HG03108 (cell line): Measurements from ENCODE around the gene SAMD4B.
"Not testable (repeated sequence)": the region's sequence is repeated elsewhere in the genome, so short reads cannot be mapped to it uniquely, and the experiment has no call there.

Experiments
- ATAC-seq: cut with Tn5 transposase; IDR thresholded peaks from one replicate; pipeline ENCODE4 v1.9.1; 2021; ENCODE audit warnings: moderate library complexity; ENCODE audit not compliant: unreplicated experiment

Gene SAMD4B

DNA sequence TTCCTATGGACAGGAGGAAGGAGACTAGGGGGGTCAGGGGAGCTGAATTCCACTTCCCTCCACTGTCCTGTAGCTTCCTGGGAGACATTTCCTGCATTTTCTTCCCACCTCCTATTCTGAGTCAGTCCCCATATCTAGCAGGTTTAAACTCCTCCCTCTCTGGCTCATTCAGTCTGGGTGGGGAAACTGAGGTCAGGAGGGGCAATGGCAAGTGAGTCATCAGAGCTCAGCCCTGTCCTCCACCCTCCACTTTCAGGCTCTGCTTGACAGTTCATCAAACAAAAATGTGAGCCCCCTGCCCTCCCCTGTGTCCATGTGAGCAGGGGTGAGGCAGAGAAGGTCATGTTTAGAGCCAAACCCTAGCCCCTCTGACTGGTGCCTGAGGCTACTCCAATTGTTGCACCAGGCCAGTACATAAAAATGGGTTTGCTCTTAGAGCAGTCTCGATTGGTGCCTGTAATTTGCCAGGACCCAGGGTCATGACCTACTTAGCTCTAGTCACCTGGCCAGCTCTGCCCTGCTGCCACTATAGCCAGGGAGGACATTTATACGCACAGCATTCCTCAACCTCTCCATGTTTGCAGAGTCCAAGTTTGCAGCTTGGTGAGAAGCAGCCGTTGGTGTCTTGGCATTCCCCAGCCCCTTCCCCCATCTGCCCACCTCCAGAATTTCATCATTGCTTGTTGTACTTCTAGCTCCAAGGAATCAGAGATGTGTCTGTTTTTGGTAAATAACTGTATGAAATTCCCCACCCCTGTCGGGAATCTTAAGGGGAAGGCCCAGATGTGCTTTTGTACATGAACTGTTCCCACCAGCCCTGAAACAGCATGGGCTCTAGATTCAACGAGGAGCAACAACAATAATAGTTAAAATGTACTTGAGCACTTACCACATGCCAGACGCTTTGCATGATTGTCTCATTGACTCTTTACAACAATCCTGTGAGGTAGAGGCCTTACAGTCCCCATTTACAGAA, 20.7 kb downstream of the SAMD4B start:
- ATAC-seq, result no peak

DNA sequence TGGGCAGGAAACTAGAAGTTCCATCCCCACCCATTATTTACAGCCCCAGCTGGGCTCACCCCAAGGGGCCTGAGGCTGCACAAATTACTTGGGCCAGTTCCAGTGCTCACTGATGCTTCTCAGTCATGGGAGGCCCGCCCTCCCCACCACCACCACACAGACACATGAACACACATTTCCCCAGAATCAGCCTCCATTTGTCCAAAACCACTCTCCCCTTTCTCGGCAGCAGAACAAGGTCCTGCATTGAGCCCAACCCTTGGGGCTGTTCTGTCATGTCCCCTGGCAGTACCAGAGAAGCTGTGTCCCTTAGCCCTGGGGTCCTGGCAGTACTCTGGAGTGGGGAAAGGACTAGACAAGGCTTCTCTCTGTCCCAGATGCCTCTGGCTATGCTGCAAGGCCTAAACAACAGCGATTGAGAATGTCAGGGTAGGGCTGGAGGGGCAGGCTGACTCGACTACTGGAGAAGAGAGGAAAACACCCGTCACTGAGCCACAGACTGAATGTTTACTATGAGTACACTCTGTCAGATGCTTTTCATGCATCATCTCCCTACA, 21.8 kb downstream of the SAMD4B start:
- no peak for ATAC-seq

DNA sequence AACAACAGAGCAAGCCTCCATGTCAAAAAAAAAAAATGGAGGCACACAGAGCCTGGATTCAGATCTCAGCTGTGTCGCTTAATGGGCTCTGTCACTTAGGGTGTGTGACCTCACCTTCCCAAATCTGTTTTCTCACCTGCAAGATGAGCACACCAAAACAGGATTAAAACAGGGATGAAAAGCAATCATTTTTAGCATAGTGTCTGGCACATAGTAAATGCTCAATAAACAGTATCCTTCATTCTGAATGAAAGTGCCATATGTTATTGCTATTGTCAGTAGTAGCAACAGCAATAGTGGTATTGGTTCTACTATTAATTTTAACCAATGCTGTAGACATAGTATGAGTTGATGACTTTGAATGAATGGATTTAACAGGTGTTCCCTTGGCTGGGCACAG, 23.3 kb downstream of the SAMD4B start:
- ATAC-seq, result no peak

DNA sequence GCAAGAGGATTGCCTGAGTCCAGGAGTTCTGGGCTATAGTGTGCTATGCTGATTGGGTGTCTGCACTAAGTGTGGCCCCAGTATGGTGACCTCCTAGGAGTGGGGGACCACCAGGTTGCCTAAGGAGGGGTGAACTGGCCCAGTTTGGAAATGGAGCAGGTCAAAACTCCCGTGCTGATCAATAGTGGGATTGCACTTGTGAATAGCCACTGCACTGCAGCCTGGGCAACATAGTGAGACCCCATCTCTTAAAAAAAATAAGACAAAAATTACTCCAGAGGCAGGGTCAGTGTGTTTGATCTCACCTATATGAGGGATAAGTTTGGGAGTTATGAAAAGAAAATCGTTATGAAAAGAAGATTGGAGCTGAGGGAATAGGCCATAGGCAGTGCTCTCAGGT, 27.0 kb downstream of the SAMD4B start:
- ATAC-seq, result no peak

DNA sequence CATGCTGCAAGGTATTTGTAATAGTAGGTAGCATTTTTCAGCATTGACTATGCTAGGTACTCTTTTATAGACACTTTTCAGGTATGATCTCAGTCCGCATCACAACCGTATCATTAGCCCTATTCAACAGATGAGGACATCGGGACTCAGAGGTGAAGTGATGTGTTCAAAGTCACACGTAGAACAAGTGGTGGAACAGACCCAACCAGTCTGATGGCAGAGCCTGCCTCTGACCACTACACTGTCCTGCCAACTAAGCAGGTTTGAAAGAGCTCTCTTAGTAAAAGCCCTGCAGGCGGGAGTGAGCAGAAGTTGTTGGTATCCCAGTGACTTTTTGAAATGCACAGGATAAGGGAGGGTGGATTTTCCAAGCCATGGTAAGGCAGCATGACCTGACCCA, 28.5 kb downstream of the SAMD4B start:
- no peak for ATAC-seq

DNA sequence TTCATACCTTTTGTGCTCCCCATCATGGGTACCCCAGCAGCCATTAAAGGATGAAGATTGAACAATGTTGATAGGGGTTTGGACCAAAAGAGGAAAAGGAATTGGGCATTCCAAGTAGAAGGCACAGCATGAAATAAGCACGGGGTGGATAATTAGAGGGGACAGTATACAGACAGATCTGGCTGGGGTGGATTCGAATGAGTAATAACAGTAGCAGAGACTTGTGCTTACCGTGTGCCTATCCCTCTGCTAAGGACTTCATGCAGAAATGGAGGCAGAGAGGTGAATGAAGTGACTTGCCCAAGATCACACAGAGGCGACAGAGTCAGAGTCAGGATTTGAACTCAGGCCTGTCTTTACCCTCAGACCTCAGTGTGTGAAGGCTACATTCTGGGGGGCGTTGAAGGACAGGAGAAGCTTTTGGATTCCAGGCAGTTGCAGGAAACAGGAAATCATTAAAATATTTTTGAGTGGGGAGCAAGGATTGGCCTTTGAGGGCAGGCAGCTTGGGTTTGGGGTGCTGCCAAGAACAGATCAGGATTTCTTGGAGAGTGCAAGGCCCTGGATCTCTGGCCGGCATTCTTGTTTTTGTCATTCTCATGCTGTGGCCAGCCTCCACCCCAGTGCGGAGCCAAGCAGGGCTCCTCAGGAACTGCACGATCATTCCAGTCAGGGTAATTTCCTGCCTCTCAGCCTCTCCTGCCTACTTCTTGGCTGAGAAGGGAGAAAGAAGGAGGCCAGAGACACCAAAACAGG, 30.0 kb downstream of the SAMD4B start:
- no peak for ATAC-seq

DNA sequence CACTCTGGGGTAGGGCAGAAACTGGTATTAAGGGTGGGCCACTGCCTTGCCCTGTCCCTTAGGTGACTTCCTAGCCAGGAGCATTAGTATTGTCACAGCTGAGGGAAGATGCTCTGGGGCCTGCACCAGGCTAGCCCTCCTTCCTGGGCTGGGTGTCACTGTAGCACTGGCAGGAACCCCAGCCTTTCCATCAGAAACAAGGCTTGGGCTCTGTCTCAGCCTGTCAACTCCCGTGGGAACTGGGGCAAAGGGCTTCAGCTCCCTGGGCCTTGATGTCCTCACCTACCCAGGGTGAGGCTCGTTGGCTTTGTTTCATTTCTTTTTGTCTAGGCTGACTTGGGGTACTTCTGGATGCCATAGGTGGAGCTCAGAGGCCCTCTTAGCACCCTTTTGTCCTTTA, 30.7 kb downstream of the SAMD4B start:
- no peak for ATAC-seq

DNA sequence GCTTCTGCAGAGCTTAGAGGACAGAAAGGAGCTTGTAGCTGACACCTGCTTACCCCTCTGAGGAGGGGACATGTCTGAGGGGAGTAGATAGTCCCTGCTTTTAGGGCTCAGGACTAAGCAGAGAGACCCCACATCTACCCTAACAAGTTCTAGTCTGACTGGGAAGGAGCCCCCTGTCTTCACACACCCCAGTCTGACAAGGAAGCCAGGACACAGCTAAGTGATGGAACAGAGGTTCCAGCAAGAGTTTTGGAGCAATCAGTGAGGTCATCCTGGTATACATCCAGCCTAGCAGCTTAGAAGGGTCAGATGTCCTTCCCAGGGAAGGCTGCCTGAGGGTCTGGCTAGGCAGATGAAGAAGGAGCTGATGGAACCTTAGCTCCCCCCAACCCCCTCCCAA, 33.7 kb downstream of the SAMD4B start:
- no peak for ATAC-seq

DNA sequence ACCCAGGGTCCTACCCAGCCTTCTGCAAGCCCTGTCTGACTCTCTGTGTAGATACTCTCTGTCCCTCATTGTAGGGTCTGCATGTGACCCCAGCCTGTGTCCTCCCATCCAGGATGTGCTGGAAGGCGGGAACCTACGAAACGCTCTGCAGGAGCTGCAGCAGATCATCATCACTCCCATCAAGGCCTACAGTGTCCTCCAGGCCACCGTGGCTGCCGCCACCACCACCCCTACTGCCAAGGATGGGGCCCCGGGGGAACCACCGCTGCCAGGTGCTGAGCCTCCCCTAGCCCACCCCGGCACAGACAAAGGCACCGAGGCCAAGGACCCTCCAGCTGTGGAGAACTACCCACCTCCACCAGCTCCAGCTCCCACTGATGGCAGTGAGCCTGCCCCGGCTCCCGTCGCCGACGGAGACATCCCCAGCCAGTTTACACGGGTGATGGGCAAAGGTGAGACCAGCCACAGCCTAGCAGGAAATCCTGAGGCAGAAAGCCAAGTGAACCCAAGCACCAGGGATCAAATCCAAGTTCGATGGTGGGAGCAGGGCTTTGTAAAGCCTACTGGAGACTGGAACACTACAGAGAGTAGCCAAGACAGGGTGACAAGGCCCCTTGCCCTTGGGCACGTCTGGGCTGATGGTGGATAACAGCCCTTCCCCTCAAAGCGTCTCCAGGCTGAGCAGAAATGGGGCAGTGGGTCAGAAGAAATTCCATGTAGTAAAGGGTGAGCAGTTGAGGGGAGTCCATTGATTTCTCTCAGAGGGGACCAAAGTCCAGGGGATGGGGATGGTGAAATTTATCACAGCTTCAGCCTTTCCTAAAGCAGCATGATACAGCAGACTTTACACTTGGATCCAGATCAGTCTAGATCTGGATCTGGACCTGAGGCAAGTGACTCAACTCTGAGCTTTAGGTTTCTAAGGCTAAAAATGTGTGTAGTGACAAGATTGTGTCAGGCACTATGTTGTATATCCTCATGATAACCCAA, 35.4 kb downstream of the SAMD4B start:
- ATAC-seq, result no peak

DNA sequence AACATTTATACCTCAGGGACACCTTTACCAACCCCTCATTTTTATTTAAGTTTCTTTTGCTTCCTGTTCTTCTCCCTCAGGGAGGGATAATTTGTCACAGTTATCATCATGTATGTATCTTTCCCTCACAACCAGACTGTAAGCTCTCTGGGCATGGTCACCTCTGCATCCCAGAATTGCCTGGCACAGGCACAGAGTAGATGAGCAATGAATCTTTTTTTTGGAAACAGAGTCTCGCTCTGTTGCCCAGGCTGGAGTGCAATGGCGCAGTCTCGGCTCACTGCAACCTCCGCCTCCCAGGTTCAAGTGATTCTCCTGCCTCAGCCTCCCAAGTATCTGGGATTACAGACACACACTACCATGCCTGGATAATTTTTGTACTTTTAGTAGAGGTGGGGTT, 37.1 kb downstream of the SAMD4B start:
- not testable (repeated sequence) for ATAC-seq

DNA sequence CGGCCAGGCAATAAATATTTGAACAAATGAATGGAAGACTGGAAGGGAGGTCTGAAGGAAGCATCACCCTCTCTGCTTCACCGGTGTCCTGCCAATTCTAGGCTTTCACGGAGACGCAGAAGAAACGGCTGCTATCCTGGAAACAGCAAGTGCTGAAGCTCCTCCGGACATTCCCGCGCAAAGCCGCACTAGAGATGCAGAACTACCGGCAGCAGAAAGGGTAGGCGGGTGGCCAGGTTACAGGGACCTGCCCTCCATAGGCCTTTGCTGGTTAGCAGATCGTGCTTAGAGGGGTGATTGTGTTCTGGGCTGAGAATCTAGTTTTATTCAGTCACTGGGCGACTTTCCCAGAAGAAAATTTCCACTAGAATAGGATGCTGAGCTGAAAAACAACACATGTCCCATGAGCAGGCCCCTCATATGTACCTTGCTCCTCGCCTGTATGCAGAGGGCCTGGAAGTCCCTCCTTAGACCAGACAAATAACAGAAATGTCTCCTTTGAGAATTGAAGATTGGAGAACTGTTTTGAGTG, 37.7 kb downstream of the SAMD4B start:
- no peak for ATAC-seq

DNA sequence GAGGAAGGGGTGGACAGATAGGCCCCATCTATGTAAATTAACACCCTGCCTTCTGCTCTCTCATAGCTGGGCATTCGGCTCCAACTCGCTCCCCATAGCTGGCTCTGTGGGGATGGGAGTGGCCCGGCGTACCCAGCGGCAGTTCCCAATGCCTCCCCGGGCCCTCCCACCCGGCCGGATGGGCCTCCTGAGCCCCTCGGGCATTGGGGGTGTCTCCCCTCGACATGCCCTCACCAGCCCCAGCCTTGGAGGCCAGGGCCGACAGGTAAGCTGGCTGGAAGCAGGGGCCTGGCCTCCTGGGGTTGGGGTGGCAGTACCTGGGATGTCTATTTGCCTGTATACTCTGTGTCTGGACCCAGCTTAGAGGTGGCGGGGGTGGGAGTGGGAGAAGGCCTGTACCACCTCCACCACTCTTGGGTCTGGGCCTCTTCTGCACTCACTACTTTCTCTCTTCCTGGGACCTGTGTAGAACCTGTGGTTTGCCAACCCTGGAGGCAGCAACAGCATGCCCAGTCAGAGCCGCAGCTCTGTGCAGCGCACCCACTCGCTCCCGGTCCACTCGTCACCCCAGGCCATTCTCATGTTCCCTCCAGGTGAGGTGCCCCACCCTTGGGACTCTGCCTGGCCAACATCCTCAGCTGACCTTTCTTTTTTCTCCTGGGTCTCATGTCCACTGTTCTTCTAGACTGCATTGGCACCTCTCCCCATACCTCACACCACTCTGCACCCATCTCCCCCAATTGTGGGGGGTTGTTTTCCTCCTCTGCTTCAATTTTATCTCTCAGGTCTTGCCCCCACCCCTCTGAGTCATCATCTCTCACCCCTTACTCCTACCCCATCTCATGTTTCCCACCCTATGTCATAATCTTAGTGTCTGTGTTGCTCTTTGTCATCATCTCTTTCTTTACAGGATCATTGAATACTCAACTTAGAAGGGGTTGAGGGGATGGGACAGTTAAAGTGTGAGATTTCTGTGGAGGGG, 38.6 kb downstream of the SAMD4B start:
- ATAC-seq, result no peak

DNA sequence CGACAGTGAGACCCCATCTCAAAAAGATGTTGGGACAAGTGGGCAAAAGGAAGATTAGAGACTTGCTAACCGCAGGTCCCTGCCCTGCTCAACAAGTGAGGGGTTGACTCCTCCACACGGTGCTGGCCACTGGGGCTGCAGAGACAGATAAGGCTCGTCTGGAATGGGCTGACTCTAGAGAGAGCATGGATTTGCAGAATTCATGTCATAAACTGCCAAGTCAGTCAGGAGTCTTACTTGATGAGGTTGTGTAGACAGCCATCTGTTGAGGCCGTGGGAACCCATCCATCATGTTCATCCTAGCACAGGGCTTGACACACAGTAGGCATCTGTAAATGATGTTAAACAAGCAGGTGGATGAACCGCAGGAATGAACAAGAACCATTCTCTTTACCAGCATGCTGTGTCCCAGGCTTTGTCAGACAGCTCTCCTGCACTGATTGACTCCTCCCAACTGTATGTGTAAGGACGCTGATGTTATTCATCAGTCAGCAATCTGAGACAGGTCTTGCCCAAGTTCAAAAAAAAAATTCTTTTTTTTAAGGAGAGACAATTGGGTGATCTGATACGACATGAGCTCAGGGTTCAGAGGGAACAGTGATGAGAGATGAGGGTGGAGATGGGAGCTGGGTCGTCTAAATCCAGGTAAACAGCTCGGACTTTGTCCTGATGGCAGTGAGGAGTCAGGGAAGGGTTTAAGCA, 39.8 kb downstream of the SAMD4B start:
- no peak for ATAC-seq

DNA sequence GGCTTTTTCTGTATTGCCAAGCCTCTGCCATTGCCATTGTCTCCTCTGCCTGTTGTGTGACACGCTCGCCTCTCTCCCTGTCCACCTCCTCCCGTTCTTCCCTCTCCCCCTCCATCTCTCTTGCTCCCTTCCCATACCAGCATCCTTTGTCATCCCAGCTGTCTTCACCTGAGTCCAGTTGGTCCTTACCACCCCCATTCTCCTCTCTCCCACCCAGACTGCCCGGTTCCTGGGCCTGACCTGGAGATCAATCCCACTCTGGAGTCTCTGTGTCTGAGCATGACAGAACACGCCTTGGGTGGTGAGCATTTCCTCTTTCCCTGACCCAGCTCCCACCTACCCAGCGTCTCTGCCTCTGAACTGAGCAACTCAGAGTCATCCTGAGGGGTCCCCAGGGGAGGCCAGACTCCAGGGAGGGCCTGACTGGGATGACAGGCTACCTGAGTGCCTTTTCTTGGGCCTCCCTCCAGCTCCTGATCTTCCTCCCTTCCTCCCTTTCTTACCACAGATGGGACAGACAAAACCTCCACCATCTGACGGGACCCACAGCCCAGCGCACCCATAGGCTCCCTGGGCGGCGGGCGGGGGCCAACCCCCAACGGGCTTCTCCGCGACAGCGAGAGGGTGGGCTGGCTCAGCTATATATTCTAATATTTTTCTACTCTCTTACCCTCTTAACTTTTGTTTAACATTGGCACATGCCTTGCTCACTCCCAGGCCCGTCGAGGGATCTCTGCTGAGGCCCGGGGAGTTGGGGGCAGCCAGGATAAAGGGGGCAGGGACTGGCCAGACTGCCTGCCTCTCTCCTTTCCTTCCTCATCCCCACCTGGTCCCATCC, 41.0 kb downstream of the SAMD4B start:
- no peak for ATAC-seq

DNA sequence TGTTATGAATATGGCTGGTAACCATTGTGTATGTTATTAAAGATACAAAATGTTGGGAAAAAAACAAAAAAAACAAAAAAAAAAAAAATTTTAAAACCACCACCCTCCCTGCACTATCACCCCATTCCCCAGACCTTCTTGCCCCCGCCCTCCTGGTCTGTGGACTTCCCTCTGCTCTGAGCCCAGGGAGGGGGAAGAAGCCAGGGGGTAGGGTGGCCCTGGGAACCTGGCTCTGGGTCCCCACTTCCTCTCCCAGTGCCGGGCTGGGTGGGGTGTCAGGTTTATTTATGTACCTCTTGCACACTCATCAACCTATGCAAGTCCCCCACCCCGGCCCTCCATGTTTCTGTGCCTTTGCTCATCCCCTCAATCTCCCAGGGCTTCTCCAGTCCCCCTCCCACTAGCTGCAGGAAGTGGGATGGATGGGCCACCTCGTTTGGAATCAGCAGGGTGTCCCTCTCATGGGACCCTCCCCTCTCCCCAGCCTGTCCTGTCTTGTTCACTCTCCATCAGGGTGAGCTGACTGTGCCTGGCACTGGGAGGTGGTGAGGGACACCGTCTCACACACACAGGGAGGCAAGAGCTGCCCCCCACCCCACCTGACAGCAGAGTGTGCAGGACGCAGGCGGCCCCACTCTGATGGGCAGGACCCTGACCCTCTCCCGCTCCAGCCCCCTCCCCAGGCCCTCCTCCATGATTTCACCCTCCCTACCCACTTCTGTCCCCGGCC, 42.8 kb downstream of the SAMD4B start:
- ATAC-seq, result no peak

DNA sequence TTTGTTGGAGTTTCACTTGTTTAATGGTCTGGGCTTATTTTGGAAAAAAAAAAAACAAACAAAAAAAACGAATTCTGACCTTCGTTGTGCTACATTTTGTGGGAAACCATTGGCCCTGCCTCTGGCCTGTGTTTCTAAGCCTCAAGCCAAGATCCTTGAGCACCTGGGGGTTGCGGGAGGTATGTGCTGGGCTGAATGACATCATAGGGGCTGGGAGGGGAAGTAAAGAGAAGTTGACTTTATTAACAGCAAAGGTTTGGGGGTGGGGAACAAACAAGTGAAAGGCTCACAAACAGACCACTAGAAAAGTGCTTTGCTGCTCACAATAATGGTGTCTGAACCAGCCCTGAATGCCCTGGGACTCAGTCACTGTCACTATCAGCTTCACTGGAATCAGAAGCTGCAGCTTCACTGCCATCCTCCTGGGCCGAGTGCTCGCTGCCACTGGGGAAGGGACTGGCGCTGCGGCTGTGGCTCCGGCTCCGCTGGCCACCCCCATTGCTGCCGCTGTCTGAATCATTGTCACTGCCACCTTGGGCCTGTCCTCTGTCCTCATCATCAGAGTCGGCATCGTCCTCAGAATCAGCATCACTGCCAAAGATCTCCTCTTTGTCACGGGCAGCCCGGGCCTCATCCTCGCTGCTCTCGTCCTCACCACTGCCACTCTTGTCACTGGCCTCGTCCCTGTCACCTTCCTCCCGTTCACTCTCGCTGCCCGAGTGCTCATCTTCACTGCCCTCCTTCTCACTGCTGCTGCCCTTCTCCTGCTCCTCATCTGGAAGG, 43.6 kb downstream of the SAMD4B start:
- ATAC-seq, result no peak
